Right lobe of liver (tissue), 6 donors: ENCODE results near the gene PIGB. TPM values are rescaled to one million over a fixed set of nuclear protein-coding genes. Genes with fewer than 3 reads are reported as not detected.
A peak's percentile ranks its signal among the peaks of the same experiment; 100 is the strongest.
"Not testable (repeated sequence)": the region's sequence is repeated elsewhere in the genome, so short reads cannot be mapped to it uniquely, and the experiment has no call there.

Experiments used
- ATAC-seq, 4 donors: fragments of 200-7000 bp; cut with Tn5 transposase; one replicate each; pipeline ENCODE4 v1.9.1; 2020; ENCODE audit warnings: mild to moderate bottlenecking in 4 of 4, moderate library complexity in 4 of 4
- DNase-seq, 3 donors: peaks; one replicate each; pipeline ENCODE4 v3.0.0-alpha.2; 2020
- H3K27ac ChIP-seq, 3 donors: fragments of 200-600 bp; one replicate each; pipeline ENCODE4 v1.8.0; 2022
- H3K27me3 ChIP-seq, 2 donors: fragments of 200-600 bp; one replicate each; pipeline ENCODE4 v1.8.0; 2022
- H3K36me3 ChIP-seq, 4 donors: fragments of 200-600 bp; sonication (generic) in 1 of 4; one replicate each; pipeline versions ENCODE4 v1.5.1 to v1.8.0; 2017 to 2022; ENCODE audit warnings: control low read depth in 1 of 4
- H3K4me1 ChIP-seq, 4 donors: fragments of 200-600 bp; sonication (generic) in 1 of 4; one replicate each; pipeline versions ENCODE4 v1.5.1 to v1.8.0; 2017 to 2022; ENCODE audit warnings: control low read depth in 1 of 4
- H3K4me3 ChIP-seq, 3 donors: fragments of 200-600 bp; one replicate each; pipeline ENCODE4 v1.8.0; 2022
- H3K9me3 ChIP-seq, 4 donors: fragments of 200-600 bp; sonication (generic) in 1 of 4; one replicate each; pipeline versions ENCODE4 v1.5.1 to v1.8.0; 2017 to 2022; ENCODE audit warnings: control low read depth in 1 of 4
- POLR2A ChIP-seq: fragments of 450-650 bp; IDR thresholded peaks from one replicate; pipeline ENCODE4 v1.6.1; 2017; ENCODE audit warnings: antibody characterized with exemption, mild to moderate bottlenecking
- WGBS: methylation state at CpG from one replicate; pipeline ENCODE4 v1.1.6; 2018; ENCODE audit warnings: low coverage, low lambda C conversion rate; ENCODE audit not compliant: insufficient coverage; ENCODE audit errors: missing lambda C conversion rate; 5-methylcytosine and 5-hydroxymethylcytosine counted together
- intact Hi-C, 2 donors: fragments of 100-400 bp; cut with DNase I; formaldehyde crosslinking; loops; one replicate each; pipeline versions ENCODE4 v1.11.2 to v1.14.1; 2022
- total RNA-seq, 6 experiments: library from RNA; depleted of rRNA in 2 of 6; stranded (reverse); fragments of >200 nt in 2 of 6; fragmentation: NEBNext Ultra II Directional in 3 of 6; extraction: Animal tissue kit (Norgen Biotek cat#: 25700) in 3 of 6; gene quantifications; one replicate each; pipeline versions ENCODE4 v1.1.0 to v1.2.4, GENCODE V29; 2016 to 2023
- TF ChIP-seq, protein P1 (sequence below), 4 donors: fragments of 200-600 bp in 3 of 4; fragments of 450-650 bp in 1 of 4; IDR thresholded peaks; one replicate each; pipeline versions ENCODE4 v1.5.1 to v1.8.0; 2016 to 2022; ENCODE audit warnings: antibody characterized with exemption in 4 of 4, mild to moderate bottlenecking in 2 of 4
- donor health status: DM: no; HTN: yes; CAD: no.
- donor health status: DM: no; HTN: no; CAD: no.
- donor health status: DM: no; HTN: no; CAD: no.
- donor health status: DM: no; HTN: yes; CAD: no.
- donor health status: DM: no; HTN: yes; CAD: no.

Gene PIGB
- total RNA-seq, 6 experiments from 2014 or later: 5.1 to 10.0 (median 6.5) TPM

DNA sequence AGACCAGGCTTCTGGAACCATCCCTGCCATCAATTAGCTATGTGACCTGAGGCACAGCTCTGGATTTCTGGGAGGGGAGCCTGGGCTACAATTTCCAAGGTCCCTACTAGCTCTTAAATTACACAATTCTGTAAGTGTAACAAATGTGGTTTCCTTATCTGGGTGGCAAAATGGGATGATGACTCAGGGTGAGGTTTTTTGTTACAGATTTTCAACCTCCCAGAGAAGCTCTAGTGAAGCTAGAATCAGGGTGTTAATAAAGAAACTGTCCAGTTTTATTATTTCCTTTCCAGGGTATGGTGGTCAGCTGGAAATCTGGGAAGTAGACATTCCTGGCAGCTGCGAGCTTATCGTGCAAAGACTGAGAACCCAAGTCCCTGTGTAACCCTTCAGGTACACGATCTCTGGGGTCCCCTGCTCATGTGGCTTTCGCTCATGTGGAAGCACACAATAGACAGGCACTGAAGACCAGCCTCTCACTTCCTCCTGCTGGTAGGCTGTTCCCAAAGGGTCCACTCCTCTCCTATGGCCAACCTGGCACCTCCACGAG lies 36.7 kb upstream of the PIGB start:
- Histone ChIP-seq H3K4me3 (no peak overlapping the region), H3K9me3 (no peaks in the 10 kb centered on the region), H3K27me3 (no peaks in the 10 kb centered on the region), H3K36me3 (no peaks in the 10 kb centered on the region), H3K4me1 (peaks cover 0 to 8% (median 3%) of the 10 kb centered on the region in 4 donors), H3K27ac (peak overlapping the region in 1 of 3 donors; percentile 33)
- WGBS: 34% methylated on average over 4 of the region's 5 CpGs
- intact Hi-C loops: no loop called here
- ATAC-seq (peak in 3 of 4 donors; percentile 24 to 64 (median 31)), DNase-seq (no peak)
- no peak for TF ChIP-seq POLR2A
- TF ChIP-seq, protein P1, sequence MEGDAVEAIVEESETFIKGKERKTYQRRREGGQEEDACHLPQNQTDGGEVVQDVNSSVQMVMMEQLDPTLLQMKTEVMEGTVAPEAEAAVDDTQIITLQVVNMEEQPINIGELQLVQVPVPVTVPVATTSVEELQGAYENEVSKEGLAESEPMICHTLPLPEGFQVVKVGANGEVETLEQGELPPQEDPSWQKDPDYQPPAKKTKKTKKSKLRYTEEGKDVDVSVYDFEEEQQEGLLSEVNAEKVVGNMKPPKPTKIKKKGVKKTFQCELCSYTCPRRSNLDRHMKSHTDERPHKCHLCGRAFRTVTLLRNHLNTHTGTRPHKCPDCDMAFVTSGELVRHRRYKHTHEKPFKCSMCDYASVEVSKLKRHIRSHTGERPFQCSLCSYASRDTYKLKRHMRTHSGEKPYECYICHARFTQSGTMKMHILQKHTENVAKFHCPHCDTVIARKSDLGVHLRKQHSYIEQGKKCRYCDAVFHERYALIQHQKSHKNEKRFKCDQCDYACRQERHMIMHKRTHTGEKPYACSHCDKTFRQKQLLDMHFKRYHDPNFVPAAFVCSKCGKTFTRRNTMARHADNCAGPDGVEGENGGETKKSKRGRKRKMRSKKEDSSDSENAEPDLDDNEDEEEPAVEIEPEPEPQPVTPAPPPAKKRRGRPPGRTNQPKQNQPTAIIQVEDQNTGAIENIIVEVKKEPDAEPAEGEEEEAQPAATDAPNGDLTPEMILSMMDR (IDR thresholded peaks at IDR 0.05): no peak

- intact Hi-C loops: no loop called here
- no peak overlapping the region for H3K4me3 ChIP-seq
- no peaks in the 10 kb centered on the region for H3K9me3 ChIP-seq
- ATAC-seq (peak in 1 of 4 donors; percentile 43), DNase-seq (no peak)
- H3K36me3 ChIP-seq: no peaks in the 10 kb centered on the region
- TF ChIP-seq POLR2A: no peak
- TF ChIP-seq, protein P1 (IDR thresholded peaks at IDR 0.05): no peak
- H3K4me1 ChIP-seq: peaks cover 0 to 16% (median 3%) of the 10 kb centered on the region in 4 donors
- no peak overlapping the region for H3K27ac ChIP-seq
- WGBS: 44% methylated on average over 6 of the region's 6 CpGs
- no peaks in the 10 kb centered on the region for H3K27me3 ChIP-seq
These were observed 35.5 kb upstream of the PIGB start for GRCh38 chr15:55283379-55284147.

- no peak overlapping the region for H3K4me3 ChIP-seq
- intact Hi-C loops: no loop called here
- WGBS: 88% methylated on average over 1 of the region's 1 CpG
- TF ChIP-seq POLR2A: no peak
- no peak for DNase-seq
- H3K9me3 ChIP-seq: no peaks in the 10 kb centered on the region
- H3K27me3 ChIP-seq: no peaks in the 10 kb centered on the region
- H3K4me1 ChIP-seq: peaks cover 0 to 20% (median 3%) of the 10 kb centered on the region in 4 donors
- ATAC-seq: no peak
- no peak overlapping the region for H3K27ac ChIP-seq
- H3K36me3 ChIP-seq: no peaks in the 10 kb centered on the region
These were observed 34.6 kb upstream of the PIGB start for GRCh38 chr15:55284426-55284825.

- not testable (repeated sequence) for DNase-seq, H3K4me3 ChIP-seq, ATAC-seq, H3K9me3 ChIP-seq, H3K27me3 ChIP-seq, H3K36me3 ChIP-seq, H3K27ac ChIP-seq
- 85% methylated on average over 7 of the region's 10 CpGs for WGBS
- peaks cover 0 to 24% (median 7%) of the 10 kb centered on the region in 4 donors for H3K4me1 ChIP-seq
- intact Hi-C loops: loop anchor here (5.0 kb wide), 2 partner anchors 34 to 64 kb away; no protein-coding TSS in a partner anchor
These were observed 32.4 kb upstream of the PIGB start for GRCh38 chr15:55286442-55287189.

DNA sequence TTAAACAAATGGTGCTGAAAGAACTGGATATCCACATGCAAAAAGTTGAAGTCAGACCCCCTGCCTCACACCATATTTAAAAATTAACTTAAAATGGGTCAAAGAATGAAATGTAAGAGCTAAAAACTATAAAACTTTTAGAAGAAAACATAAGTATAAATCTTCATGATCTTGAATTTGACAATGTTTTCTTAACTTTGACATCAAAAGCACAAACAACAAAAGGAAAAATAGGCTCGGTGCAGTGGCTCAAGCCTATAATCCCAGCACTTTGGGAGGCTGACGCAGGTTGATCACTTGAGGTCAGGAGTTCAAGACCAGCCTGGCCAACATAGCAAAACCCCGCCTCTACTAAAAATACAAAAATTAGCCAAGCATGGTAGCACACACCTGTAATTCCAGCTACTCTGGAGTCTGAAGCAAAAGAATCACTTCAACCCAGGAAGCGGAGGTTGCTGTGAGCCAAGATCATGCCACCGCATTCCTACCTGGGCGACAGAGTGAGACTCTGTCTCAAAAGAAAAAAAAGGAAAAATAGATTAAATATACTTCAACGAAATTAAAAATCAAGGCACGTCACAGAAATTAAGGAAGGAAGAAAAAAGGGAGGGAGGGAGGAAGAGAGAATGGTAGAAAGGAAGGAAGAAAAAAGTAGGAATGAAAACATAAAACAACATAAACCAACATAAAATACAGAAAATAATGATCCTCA lies 30.9 kb upstream of the PIGB start:
- Histone ChIP-seq H3K9me3 (no peaks in the 10 kb centered on the region), H3K27ac (peak overlapping the region; percentile 77 to 95 (median 93)), H3K36me3 (no peaks in the 10 kb centered on the region), H3K4me3 (peak overlapping the region; percentile 85 to 92 (median 85)), H3K27me3 (no peaks in the 10 kb centered on the region), H3K4me1 (peaks cover 0 to 16% (median 7%) of the 10 kb centered on the region in 4 donors)
- intact Hi-C loops: loop anchor here (5.0 kb wide), 2 partner anchors 36 to 66 kb away; no protein-coding TSS in a partner anchor
- WGBS: 66% methylated on average over 8 of the region's 8 CpGs
- DNase-seq: no peak
- TF ChIP-seq, protein P1 (IDR thresholded peaks at IDR 0.05): no peak
- TF ChIP-seq POLR2A: no peak
- no peak for ATAC-seq
